Endometrial microvascular endothelial cells (primary cell): ENCODE results near the gene RPRM. TPM values are rescaled to one million over a fixed set of nuclear protein-coding genes. Genes with fewer than 3 reads are reported as not detected.
"Not testable (repeated sequence)": the region's sequence is repeated elsewhere in the genome, so short reads cannot be mapped to it uniquely, and the experiment has no call there.

Experiments used
- in situ Hi-C: cut with HindIII; loops from 2 replicates; pipeline ENCODE4 v1.10.0; 2017; ENCODE audit warnings: low sequenced_read_pairs, low pct_unique_long_range_greater_than_20kb; ENCODE audit errors: inconsistent ontology term
- total RNA-seq: library from RNA; depleted of rRNA; stranded (reverse); fragments of >200 nt; gene quantifications from one replicate; pipeline ENCODE4 v1.2.3, GENCODE V29; 2015; ENCODE audit errors: inconsistent ontology term

The RPRM gene
- total RNA-seq, 1 donor from 2014 or later = not detected

DNA sequence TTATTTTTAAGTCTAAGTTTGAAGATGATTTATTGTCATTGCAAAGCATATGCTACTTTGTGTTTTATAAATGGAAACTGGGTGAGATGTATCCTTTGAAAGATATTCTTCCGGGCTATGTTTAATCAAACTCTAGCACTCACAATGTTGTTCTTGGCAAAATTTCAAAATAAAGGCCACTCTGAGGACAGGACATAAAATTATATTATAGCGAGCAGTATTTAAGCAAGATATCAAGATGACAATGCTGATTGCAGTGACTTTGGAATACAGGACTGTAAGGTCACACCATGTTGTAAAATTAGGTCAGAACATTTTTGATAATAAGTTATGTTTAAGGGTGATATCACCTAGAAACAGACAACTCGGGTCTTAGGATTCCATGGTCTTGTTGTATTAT lies 14.2 kb downstream of the RPRM start:
- in situ Hi-C loops = no loop called here

DNA sequence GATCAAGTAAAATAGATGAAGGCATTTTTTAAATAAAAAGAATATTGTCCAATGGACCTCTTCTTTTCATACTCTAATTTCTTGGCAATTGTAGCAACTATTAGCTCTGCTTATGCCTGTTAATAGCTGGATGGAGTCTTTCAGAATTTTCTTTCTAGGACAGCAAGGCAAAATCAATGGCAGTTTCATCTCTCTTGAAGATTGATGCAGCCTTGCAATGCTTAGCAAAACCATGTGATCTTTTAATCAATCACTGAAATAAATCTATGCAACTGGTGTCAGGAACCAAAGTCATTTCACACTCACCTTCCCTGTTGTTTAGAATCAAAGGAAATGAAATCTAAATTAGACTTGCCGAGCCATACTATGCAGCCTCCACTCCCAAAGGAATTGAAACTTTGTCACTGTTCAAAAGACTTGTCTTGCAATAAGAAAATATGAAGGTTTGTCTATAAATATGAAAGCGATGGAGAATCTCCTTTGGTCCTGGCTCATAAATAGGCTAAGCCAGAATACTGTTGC lies 16.2 kb downstream of the RPRM start:
- in situ Hi-C loops = no loop called here

GRCh38 chr2:153461453-153461852 lies 17.1 kb downstream of the RPRM start:
- in situ Hi-C loops = no loop called here

DNA sequence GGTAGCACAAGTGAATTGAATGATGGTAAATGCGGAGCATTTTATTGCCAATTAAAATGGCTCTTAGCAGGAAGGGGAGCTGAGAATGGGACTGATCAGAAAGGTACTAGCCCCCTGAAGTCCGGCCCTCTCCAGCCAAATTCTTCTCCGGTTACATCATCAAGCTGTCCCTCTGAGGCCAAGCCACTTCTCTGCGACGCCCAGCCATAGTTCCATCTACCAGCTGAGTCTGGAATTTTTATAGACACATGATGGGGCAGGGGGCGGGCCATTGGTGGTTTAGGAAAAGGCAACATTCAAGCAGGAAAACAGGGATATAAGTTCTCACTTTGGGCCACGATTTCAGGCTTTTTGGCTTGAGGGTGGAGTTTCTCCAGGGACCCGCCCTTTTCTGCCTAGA lies 22.7 kb downstream of the RPRM start:
- in situ Hi-C loops = no loop called here

DNA sequence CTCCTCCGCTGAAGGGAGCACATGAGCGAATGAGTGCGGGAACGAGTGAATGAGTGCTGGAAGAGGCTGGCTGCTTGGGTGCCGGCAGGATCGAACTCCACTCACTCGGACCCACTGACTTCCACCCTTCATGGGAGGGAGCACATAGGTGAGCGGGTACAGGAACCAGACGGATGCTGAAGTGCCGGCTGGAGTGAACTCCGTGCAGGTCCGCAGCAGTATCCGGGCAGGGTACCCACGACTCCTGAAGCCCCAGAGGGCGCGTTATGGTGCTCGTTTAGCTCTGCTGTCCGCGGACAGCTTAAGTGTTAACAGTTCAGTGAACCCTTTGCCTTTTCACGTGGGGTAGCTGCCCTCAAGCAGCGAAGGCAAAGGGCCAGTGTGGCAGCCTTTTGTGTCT lies 23.2 kb downstream of the RPRM start:
- in situ Hi-C loops = no loop called here

- in situ Hi-C loops = no loop called here
Observed at GRCh38 chr2:153451611-153452010, 27.0 kb downstream of the RPRM start.

- in situ Hi-C loops = no loop called here
Observed at GRCh38 chr2:153443106-153443505, 35.5 kb downstream of the RPRM start.

DNA sequence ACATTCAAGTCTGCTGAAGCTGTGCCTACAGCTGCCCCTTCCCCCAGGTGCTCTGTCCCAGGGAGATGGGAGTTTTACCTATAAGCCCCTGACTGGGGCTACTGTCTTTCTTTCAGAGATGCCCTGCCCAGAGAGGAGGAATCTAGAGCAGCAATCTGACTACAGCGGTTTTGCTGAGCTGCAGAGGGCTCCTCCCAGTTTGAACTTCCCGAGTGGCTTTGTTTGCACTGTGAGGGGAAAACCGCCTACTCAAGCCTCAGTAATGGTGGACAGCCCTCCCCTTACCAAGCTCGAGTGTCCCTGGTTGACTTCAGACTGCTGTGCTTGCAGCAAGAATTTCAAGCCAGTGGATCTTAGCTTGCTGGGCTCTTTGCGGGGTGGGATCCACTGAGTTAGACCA lies 35.9 kb downstream of the RPRM start:
- in situ Hi-C loops = not testable (repeated sequence)

DNA sequence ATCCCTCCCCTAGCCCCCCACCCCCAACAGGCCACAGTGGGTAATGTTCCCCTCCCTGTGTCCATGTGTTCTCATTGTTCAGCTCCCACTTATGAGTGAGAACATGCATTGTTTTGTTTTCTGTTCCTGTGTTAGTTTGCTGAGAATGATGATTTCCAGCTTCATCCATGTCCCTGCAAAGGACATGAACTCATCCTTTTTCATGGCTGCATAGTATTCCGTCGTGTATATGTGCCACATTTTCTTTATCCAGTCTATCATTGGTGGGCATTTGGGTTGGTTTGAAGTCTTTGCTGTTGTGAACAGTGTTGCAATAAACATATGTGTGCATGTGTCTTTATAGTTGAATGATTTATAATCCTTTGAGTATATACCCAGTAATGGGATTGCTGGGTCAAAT lies 38.5 kb downstream of the RPRM start:
- in situ Hi-C loops = not testable (repeated sequence)

DNA sequence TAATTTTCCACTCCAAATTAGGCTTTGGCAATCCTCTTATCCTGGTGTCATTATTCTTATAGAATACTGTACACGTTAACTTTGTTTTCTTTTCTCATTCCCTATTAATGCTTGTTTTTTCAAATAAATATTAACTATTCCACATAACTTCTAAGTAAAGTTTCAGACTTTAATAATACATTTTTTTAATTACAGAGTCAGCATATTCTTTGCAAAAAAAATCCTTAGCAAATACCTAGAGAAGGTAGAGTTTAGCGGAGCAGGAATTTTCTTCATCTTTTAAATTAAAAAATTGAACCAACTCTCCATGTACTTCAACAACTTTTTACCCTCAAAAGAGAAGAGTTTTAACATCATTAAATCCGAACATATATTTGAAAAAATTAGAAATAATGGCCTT lies 45.2 kb downstream of the RPRM start:
- in situ Hi-C loops = no loop called here

DNA sequence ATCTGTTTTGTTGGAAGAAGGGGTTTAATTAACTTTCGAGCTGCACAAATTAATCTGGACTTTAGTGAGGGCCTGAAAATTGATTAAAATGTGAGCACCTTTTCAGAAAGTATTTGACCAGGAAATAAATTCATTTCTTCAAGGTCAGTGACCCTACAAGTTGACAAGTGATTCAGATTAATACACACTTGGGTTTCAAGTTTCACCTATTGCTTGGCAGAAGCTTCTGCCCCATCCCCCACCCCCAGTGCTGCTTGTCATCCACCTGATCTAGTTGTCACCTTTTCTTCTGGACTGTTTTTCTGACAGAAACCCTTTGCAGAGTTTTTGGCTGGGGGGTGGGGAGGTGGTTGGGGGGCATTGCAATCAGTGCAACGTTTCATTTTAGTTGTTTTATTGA lies 46.2 kb downstream of the RPRM start:
- in situ Hi-C loops = no loop called here

GRCh38 chr2:153431114-153431513 lies 47.4 kb downstream of the RPRM start:
- in situ Hi-C loops = no loop called here
